ENCODE results near the gene FRMD6. TPM values are rescaled to one million over a fixed set of nuclear protein-coding genes. Genes with fewer than 3 reads are reported as not detected.
A peak's percentile ranks its signal among the peaks of the same experiment; 100 is the strongest.

Gene FRMD6
- total and polyA plus RNA-seq, 2 experiments from 2014 or later: 5.4 to 18.7 TPM

DNA sequence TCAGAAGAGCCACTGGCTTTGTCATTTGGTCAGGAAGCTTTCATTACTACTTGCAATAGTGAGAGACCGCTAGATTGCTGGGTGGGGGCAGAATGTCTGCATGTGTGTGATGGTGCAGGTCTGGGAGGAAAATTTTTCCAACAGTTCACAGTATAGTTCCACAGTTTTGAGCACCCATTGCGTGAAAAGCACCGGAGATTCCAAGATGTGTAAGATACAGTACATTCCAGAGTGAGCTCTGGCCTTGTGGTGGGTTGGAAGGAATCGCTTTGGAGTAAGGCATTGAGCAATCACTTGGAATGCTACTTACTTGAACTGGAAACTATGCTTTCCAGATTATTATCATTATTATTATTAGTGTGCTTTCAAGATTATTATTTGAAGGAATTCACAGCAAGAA lies 47.6 kb upstream of the FRMD6 start:
- DNase-seq (ENCODE audit: low spot score): no peak
- Mint-ChIP-seq H3K27me3 (ENCODE audit: insufficient read depth, low read depth, poor library complexity) (no peaks in the 10 kb centered on the region), H3K4me3 (no peak overlapping the region), H3K36me3 (ENCODE audit: low read depth) (no peaks in the 10 kb centered on the region), H3K27ac (no peak overlapping the region), H3K9me3 (no peaks in the 10 kb centered on the region), H3K4me1 (peaks cover 20% of the 10 kb centered on the region; the same call in 2 of the 3 replicates)
- Histone ChIP-seq H3K9me2 (ENCODE audit: insufficient read depth) (peaks cover 10% of the 10 kb centered on the region; the same call in 1 of the 2 replicates), H3K79me2 (replicated peaks; ENCODE audit: insufficient read depth) (no peaks in the 10 kb centered on the region), H3K27ac (ENCODE audit: low read depth) (no peak overlapping the region), H3K27me3 (ENCODE audit: insufficient read depth) (no peaks in the 10 kb centered on the region), H3K36me3 (ENCODE audit: insufficient read depth) (no peaks in the 10 kb centered on the region), H2AFZ (peak overlapping the region; percentile 60; the same call in 1 of the 2 replicates), H4K20me1 (replicated peaks; ENCODE audit: insufficient read depth) (no peaks in the 10 kb centered on the region), H3K4me3 (no peak overlapping the region), H3F3A (replicated peaks; ENCODE audit: low read depth) (no peaks in the 10 kb centered on the region), H3K4me2 (no peak overlapping the region), H3K4me1 (ENCODE audit: insufficient read depth) (peaks cover 16% of the 10 kb centered on the region)
- ATAC-seq: no peak
- TF ChIP-seq ZNF114 (CRISPR knock-in tag; IDR thresholded peaks at IDR 0.05): no peak
- TF ChIP-seq, protein P1, sequence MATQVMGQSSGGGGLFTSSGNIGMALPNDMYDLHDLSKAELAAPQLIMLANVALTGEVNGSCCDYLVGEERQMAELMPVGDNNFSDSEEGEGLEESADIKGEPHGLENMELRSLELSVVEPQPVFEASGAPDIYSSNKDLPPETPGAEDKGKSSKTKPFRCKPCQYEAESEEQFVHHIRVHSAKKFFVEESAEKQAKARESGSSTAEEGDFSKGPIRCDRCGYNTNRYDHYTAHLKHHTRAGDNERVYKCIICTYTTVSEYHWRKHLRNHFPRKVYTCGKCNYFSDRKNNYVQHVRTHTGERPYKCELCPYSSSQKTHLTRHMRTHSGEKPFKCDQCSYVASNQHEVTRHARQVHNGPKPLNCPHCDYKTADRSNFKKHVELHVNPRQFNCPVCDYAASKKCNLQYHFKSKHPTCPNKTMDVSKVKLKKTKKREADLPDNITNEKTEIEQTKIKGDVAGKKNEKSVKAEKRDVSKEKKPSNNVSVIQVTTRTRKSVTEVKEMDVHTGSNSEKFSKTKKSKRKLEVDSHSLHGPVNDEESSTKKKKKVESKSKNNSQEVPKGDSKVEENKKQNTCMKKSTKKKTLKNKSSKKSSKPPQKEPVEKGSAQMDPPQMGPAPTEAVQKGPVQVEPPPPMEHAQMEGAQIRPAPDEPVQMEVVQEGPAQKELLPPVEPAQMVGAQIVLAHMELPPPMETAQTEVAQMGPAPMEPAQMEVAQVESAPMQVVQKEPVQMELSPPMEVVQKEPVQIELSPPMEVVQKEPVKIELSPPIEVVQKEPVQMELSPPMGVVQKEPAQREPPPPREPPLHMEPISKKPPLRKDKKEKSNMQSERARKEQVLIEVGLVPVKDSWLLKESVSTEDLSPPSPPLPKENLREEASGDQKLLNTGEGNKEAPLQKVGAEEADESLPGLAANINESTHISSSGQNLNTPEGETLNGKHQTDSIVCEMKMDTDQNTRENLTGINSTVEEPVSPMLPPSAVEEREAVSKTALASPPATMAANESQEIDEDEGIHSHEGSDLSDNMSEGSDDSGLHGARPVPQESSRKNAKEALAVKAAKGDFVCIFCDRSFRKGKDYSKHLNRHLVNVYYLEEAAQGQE (IDR thresholded peaks at IDR 0.05; ENCODE audit: unreplicated experiment): no peak
- no peak for TF ChIP-seq STAT1 (IDR thresholded peaks at IDR 0.05; ENCODE audit: unreplicated experiment)
- TF ChIP-seq, protein P2, sequence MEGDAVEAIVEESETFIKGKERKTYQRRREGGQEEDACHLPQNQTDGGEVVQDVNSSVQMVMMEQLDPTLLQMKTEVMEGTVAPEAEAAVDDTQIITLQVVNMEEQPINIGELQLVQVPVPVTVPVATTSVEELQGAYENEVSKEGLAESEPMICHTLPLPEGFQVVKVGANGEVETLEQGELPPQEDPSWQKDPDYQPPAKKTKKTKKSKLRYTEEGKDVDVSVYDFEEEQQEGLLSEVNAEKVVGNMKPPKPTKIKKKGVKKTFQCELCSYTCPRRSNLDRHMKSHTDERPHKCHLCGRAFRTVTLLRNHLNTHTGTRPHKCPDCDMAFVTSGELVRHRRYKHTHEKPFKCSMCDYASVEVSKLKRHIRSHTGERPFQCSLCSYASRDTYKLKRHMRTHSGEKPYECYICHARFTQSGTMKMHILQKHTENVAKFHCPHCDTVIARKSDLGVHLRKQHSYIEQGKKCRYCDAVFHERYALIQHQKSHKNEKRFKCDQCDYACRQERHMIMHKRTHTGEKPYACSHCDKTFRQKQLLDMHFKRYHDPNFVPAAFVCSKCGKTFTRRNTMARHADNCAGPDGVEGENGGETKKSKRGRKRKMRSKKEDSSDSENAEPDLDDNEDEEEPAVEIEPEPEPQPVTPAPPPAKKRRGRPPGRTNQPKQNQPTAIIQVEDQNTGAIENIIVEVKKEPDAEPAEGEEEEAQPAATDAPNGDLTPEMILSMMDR (conservative IDR thresholded peaks at IDR 0.05; ENCODE audit: low read depth in 2 of 2): no peak
- no peak for TF ChIP-seq EZH2 (IDR thresholded peaks at IDR 0.05; ENCODE audit: low read depth, unreplicated experiment)
- no peak for TF ChIP-seq CREB1 (CRISPR knock-in tag; IDR thresholded peaks at IDR 0.05; ENCODE audit: low read depth)
- TF ChIP-seq NANOG (IDR thresholded peaks at IDR 0.05; ENCODE audit: borderline replicate concordance): no peak

DNA sequence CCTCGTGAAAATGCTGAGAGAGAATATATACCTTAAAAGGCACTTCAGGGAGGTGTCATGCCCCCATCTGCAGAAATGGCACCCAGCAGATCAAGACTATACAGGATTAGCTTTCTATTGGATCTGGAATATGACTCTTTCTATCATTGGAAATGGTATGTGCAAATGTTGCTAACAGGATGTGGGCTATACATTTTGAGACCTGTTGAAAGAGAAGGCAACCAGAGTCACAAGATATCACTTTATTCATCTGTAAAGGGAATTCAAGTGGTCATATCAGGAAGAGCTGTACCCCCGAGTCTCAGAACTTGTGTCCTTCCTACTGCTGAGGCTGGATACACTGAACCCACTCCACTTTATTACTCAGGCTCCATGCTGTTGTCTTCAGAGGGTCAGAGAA lies 46.1 kb upstream of the FRMD6 start:
- Mint-ChIP-seq H3K27me3 (ENCODE audit: insufficient read depth, low read depth, poor library complexity) (no peaks in the 10 kb centered on the region), H3K4me1 (peaks cover 10% of the 10 kb centered on the region; the same call in 2 of the 3 replicates), H3K9me3 (no peaks in the 10 kb centered on the region), H3K27ac (no peak overlapping the region), H3K4me3 (no peak overlapping the region), H3K36me3 (ENCODE audit: low read depth) (no peaks in the 10 kb centered on the region)
- Histone ChIP-seq H2AFZ (no peak overlapping the region), H3K36me3 (ENCODE audit: insufficient read depth) (no peaks in the 10 kb centered on the region), H3K79me2 (replicated peaks; ENCODE audit: insufficient read depth) (no peaks in the 10 kb centered on the region), H3F3A (replicated peaks; ENCODE audit: low read depth) (no peaks in the 10 kb centered on the region), H3K27ac (ENCODE audit: low read depth) (no peak overlapping the region), H3K4me2 (no peak overlapping the region), H3K27me3 (ENCODE audit: insufficient read depth) (no peaks in the 10 kb centered on the region), H3K4me1 (ENCODE audit: insufficient read depth) (peaks cover 9% of the 10 kb centered on the region; the same call in 1 of the 2 replicates), H4K20me1 (replicated peaks; ENCODE audit: insufficient read depth) (no peaks in the 10 kb centered on the region), H3K4me3 (no peak overlapping the region), H3K9me2 (ENCODE audit: insufficient read depth) (peaks cover 10% of the 10 kb centered on the region; the same call in 1 of the 2 replicates)
- DNase-seq (ENCODE audit: low spot score) (no peak), ATAC-seq (no peak)
- TF ChIP-seq STAT1 (IDR thresholded peaks at IDR 0.05; ENCODE audit: unreplicated experiment) (no peak), CREB1 (CRISPR knock-in tag; IDR thresholded peaks at IDR 0.05; ENCODE audit: low read depth) (no peak), ZNF114 (CRISPR knock-in tag; IDR thresholded peaks at IDR 0.05) (no peak), POLR2AphosphoS5 (IDR thresholded peaks at IDR 0.05; ENCODE audit: low read depth) (no peak), JUNB (IDR thresholded peaks at IDR 0.05; ENCODE audit: unreplicated experiment) (no peak), ZNF331 (CRISPR knock-in tag; IDR thresholded peaks at IDR 0.05; ENCODE audit: low read depth) (no peak), NANOG (IDR thresholded peaks at IDR 0.05; ENCODE audit: borderline replicate concordance) (no peak), EZH2phosphoT487 (IDR thresholded peaks at IDR 0.05; ENCODE audit: unreplicated experiment) (no peak)
- TF ChIP-seq, protein P3, sequence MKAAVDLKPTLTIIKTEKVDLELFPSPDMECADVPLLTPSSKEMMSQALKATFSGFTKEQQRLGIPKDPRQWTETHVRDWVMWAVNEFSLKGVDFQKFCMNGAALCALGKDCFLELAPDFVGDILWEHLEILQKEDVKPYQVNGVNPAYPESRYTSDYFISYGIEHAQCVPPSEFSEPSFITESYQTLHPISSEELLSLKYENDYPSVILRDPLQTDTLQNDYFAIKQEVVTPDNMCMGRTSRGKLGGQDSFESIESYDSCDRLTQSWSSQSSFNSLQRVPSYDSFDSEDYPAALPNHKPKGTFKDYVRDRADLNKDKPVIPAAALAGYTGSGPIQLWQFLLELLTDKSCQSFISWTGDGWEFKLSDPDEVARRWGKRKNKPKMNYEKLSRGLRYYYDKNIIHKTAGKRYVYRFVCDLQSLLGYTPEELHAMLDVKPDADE (IDR thresholded peaks at IDR 0.05): no peak
- TF ChIP-seq, protein P2 (conservative IDR thresholded peaks at IDR 0.05; ENCODE audit: low read depth in 2 of 2): no peak
